Liver (tissue), 9 donors: Measurements from ENCODE around the gene ADA. TPM values are rescaled to one million over a fixed set of nuclear protein-coding genes. Genes with fewer than 3 reads are reported as not detected.

ENCODE experiments used
- DNase-seq: peaks from one replicate; pipeline ENCODE4 v3.0.0-alpha.2; 2017; ENCODE audit warnings: low spot score
- H3K27ac ChIP-seq, 2 donors: one replicate each; pipeline ENCODE4 v1.7.0; 2013; ENCODE audit warnings: inconsistent platforms in 2 of 2, low read length in 2 of 2, control low read depth in 1 of 2, low read depth in 1 of 2, mild to moderate bottlenecking in 1 of 2
- H3K27me3 ChIP-seq, 4 donors: one replicate each; pipeline versions ENCODE4 v1.6.1 to v1.7.0; 2013; ENCODE audit warnings: low read length in 3 of 4, inconsistent platforms in 1 of 4, mild to moderate bottlenecking in 1 of 4, moderate library complexity in 1 of 4; ENCODE audit not compliant: control insufficient read depth in 4 of 4, insufficient read depth in 4 of 4
- H3K36me3 ChIP-seq, 4 donors: one replicate each; pipeline versions ENCODE4 v1.6.1 to v1.7.0; 2013; ENCODE audit warnings: low read length in 3 of 4, mild to moderate bottlenecking in 3 of 4, low read depth in 1 of 4, moderate library complexity in 1 of 4; ENCODE audit not compliant: control insufficient read depth in 4 of 4, insufficient read depth in 3 of 4
- H3K4me1 ChIP-seq, 4 donors: one replicate each; pipeline versions ENCODE4 v1.6.1 to v1.7.0; 2013; ENCODE audit warnings: low read length in 3 of 4, mild to moderate bottlenecking in 3 of 4, moderate library complexity in 1 of 4; ENCODE audit not compliant: control insufficient read depth in 4 of 4, insufficient read depth in 4 of 4
- H3K4me3 ChIP-seq, 3 donors: one replicate each; pipeline versions ENCODE4 v1.6.1 to v1.7.0; 2013; ENCODE audit warnings: low read length in 3 of 3, control low read depth in 1 of 3, low read depth in 1 of 3, mild to moderate bottlenecking in 1 of 3
- H3K9ac ChIP-seq, 2 donors: one replicate each; pipeline ENCODE4 v1.7.0; 2013; ENCODE audit warnings: low read length in 2 of 2, mild to moderate bottlenecking in 2 of 2, moderate library complexity in 2 of 2, control low read depth in 1 of 2, low read depth in 1 of 2
- H3K9me3 ChIP-seq, 4 donors: one replicate each; pipeline versions ENCODE4 v1.6.1 to v1.7.0; 2013; ENCODE audit warnings: low read length in 3 of 4; ENCODE audit not compliant: control insufficient read depth in 4 of 4
- CTCF ChIP-seq: fragments of 150-350 bp; IDR thresholded peaks from 2 replicates; pipeline ENCODE4 v1.5.1; 2017; ENCODE audit warnings: improper control_type of control experiment, low read depth, low read length; ENCODE audit not compliant: missing input control
- EGR1 ChIP-seq, 2 donors: IDR thresholded peaks; 2 replicates each; pipeline ENCODE4 v1.6.1; 2016 to 2018; ENCODE audit warnings: antibody characterized with exemption in 2 of 2, low read depth in 2 of 2
- FOXA1 ChIP-seq: IDR thresholded peaks from 2 replicates; pipeline ENCODE4 v1.6.1; 2016; ENCODE audit warnings: antibody characterized with exemption
- FOXA2 ChIP-seq: IDR thresholded peaks from 2 replicates; pipeline ENCODE4 v1.6.1; 2016; ENCODE audit warnings: antibody characterized with exemption
- GABPA ChIP-seq, 2 donors: IDR thresholded peaks in 1 of 2; conservative IDR thresholded peaks in 1 of 2; 2 replicates each; pipeline ENCODE4 v1.6.1; 2016; ENCODE audit warnings: antibody characterized with exemption in 2 of 2, mild to moderate bottlenecking in 1 of 2, moderate library complexity in 1 of 2
- HNF4G ChIP-seq: IDR thresholded peaks from 2 replicates; pipeline ENCODE4 v1.6.1; 2016; ENCODE audit warnings: antibody characterized with exemption
- JUND ChIP-seq, 2 donors: IDR thresholded peaks; 2 replicates each; pipeline ENCODE4 v1.6.1; 2016; ENCODE audit warnings: antibody characterized with exemption in 2 of 2
- MAX ChIP-seq: IDR thresholded peaks from 2 replicates; pipeline ENCODE4 v1.6.1; 2016; ENCODE audit warnings: antibody characterized with exemption
- NR2F2 ChIP-seq: IDR thresholded peaks from 2 replicates; pipeline ENCODE4 v1.6.1; 2016; ENCODE audit warnings: antibody characterized with exemption
- RAD21 ChIP-seq, 2 donors: IDR thresholded peaks; 2 replicates each; pipeline ENCODE4 v1.6.1; 2016; ENCODE audit warnings: antibody characterized with exemption in 2 of 2, mild to moderate bottlenecking in 2 of 2
- RXRA ChIP-seq, 2 donors: IDR thresholded peaks; 2 replicates each; pipeline ENCODE4 v1.6.1; 2017 to 2018; ENCODE audit warnings: antibody characterized with exemption in 2 of 2, mild to moderate bottlenecking in 1 of 2
- SP1 ChIP-seq: IDR thresholded peaks from 2 replicates; pipeline ENCODE4 v1.6.1; 2018; ENCODE audit warnings: antibody characterized with exemption, mild to moderate bottlenecking
- TAF1 ChIP-seq: conservative IDR thresholded peaks from 2 replicates; pipeline ENCODE4 v1.6.1; 2016; ENCODE audit warnings: antibody characterized with exemption, mild to moderate bottlenecking
- YY1 ChIP-seq: IDR thresholded peaks from 2 replicates; pipeline ENCODE4 v1.6.1; 2016; ENCODE audit warnings: antibody characterized with exemption, mild to moderate bottlenecking
- WGBS: extraction: QIAGEN DNeasy Blood & Tissue Kit; methylation state at CpG from one replicate; pipeline ENCODE4 v1.1.7; 2013; 5-methylcytosine and 5-hydroxymethylcytosine counted together
- polyA plus RNA-seq, 2 donors: library from polyadenylated mRNA; stranded (reverse) in 1 of 2; unstranded in 1 of 2; fragments of 200-250 nt in 1 of 2; fragments of >200 nt in 1 of 2; fragmentation: Nextera tagmentation in 1 of 2; extraction: Ambion mirVana in 1 of 2; gene quantifications; one replicate each; pipeline versions ENCODE4 v1.2.1 to v1.2.3, GENCODE V29; 2013 to 2015
- total RNA-seq, 2 donors: library from RNA; depleted of rRNA; stranded (reverse); fragments of >200 nt; gene quantifications; one replicate each; pipeline ENCODE4 v1.2.3, GENCODE V29; 2014
- TF ChIP-seq, protein P1 (sequence below): IDR thresholded peaks from 2 replicates; pipeline ENCODE4 v1.6.1; 2016; ENCODE audit warnings: antibody characterized with exemption, mild to moderate bottlenecking
- TF ChIP-seq, protein P2 (sequence below): IDR thresholded peaks from 2 replicates; pipeline ENCODE4 v1.6.1; 2016; ENCODE audit warnings: antibody characterized with exemption
- TF ChIP-seq, protein P3 (sequence below): IDR thresholded peaks from 2 replicates; pipeline ENCODE4 v1.6.1; 2016; ENCODE audit warnings: antibody characterized with exemption
- donor health status: healthy.
- donor health status: healthy.
- donor health status: healthy.
- donor health status: healthy.
- donor health status: healthy.

Gene ADA
- total and polyA plus RNA-seq, 4 donors: 2.9 to 7.7 (median 3.0) TPM

GRCh38 chr20:44691424-44692423 is 40.2 kb upstream of the ADA start:
- no peak for DNase-seq
- H3K4me3 ChIP-seq: no peak overlapping the region
- TF ChIP-seq NR2F2 (no peak), RXRA (IDR thresholded peaks at IDR 0.05) (no peak), EGR1 (IDR thresholded peaks at IDR 0.05; ENCODE audit: low read depth in 2 of 2) (no peak), GABPA (IDR thresholded peaks at IDR 0.05 in 1 of 2, conservative IDR thresholded peaks at IDR 0.05 in 1 of 2) (no peak), HNF4G (no peak), JUND (IDR thresholded peaks at IDR 0.05) (no peak), SP1 (no peak)
- no peaks in the 10 kb centered on the region for H3K36me3 ChIP-seq
- WGBS: 76% methylated on average over 7 of the region's 7 CpGs
- peak overlapping the region in 1 of 2 donors; percentile 25 for H3K27ac ChIP-seq
- H3K9ac ChIP-seq: no peak overlapping the region
- H3K9me3 ChIP-seq: no peaks in the 10 kb centered on the region
- no peaks in the 10 kb centered on the region for H3K27me3 ChIP-seq
- no peaks in the 10 kb centered on the region for H3K4me1 ChIP-seq

DNA sequence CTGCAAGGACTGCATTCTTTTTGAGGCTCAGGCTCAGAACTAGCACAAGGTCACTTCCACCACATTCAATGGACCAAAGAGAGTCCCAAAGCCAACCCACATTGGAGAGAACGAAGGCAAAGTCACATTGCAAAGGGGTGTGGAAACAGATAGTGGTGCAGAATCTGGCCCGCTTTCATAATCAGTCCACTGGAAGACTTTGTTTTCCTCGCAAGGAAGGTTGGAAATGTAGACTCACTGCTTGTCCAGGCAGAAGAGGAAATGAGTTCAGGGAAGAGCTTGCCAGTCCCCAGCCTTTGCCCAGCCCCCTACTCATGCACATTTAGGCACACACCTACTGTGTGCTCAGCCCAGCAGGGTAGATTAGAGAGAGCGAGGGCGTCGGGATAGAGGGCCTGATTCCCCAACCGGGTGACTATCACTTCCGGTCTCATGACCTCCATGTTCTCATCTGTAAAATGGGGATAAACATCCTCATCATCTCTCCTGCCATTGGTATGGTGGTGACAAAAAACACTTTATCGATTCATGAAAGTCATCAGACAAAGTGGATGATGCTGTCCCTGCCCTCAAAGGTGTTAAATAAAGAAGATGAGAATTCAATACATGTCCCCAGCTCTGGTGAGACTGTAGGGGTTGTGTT is 39.4 kb upstream of the ADA start:
- H3K36me3 ChIP-seq: no peaks in the 10 kb centered on the region
- H3K4me1 ChIP-seq: no peaks in the 10 kb centered on the region
- no peak overlapping the region for H3K9ac ChIP-seq
- TF ChIP-seq, protein P1, sequence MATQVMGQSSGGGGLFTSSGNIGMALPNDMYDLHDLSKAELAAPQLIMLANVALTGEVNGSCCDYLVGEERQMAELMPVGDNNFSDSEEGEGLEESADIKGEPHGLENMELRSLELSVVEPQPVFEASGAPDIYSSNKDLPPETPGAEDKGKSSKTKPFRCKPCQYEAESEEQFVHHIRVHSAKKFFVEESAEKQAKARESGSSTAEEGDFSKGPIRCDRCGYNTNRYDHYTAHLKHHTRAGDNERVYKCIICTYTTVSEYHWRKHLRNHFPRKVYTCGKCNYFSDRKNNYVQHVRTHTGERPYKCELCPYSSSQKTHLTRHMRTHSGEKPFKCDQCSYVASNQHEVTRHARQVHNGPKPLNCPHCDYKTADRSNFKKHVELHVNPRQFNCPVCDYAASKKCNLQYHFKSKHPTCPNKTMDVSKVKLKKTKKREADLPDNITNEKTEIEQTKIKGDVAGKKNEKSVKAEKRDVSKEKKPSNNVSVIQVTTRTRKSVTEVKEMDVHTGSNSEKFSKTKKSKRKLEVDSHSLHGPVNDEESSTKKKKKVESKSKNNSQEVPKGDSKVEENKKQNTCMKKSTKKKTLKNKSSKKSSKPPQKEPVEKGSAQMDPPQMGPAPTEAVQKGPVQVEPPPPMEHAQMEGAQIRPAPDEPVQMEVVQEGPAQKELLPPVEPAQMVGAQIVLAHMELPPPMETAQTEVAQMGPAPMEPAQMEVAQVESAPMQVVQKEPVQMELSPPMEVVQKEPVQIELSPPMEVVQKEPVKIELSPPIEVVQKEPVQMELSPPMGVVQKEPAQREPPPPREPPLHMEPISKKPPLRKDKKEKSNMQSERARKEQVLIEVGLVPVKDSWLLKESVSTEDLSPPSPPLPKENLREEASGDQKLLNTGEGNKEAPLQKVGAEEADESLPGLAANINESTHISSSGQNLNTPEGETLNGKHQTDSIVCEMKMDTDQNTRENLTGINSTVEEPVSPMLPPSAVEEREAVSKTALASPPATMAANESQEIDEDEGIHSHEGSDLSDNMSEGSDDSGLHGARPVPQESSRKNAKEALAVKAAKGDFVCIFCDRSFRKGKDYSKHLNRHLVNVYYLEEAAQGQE: no peak
- TF ChIP-seq EGR1 (IDR thresholded peaks at IDR 0.05; ENCODE audit: low read depth in 2 of 2) (no peak), MAX (no peak), FOXA2 (no peak), JUND (IDR thresholded peaks at IDR 0.05) (no peak), SP1 (no peak), NR2F2 (no peak), FOXA1 (no peak), RAD21 (IDR thresholded peaks at IDR 0.05) (no peak), HNF4G (no peak), YY1 (no peak), TAF1 (no peak), GABPA (IDR thresholded peaks at IDR 0.05 in 1 of 2, conservative IDR thresholded peaks at IDR 0.05 in 1 of 2) (no peak), CTCF (no peak), RXRA (IDR thresholded peaks at IDR 0.05) (no peak)
- TF ChIP-seq, protein P2, sequence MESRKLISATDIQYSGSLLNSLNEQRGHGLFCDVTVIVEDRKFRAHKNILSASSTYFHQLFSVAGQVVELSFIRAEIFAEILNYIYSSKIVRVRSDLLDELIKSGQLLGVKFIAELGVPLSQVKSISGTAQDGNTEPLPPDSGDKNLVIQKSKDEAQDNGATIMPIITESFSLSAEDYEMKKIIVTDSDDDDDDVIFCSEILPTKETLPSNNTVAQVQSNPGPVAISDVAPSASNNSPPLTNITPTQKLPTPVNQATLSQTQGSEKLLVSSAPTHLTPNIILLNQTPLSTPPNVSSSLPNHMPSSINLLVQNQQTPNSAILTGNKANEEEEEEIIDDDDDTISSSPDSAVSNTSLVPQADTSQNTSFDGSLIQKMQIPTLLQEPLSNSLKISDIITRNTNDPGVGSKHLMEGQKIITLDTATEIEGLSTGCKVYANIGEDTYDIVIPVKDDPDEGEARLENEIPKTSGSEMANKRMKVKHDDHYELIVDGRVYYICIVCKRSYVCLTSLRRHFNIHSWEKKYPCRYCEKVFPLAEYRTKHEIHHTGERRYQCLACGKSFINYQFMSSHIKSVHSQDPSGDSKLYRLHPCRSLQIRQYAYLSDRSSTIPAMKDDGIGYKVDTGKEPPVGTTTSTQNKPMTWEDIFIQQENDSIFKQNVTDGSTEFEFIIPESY: no peak
- TF ChIP-seq, protein P3, sequence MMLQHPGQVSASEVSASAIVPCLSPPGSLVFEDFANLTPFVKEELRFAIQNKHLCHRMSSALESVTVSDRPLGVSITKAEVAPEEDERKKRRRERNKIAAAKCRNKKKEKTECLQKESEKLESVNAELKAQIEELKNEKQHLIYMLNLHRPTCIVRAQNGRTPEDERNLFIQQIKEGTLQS: no peak
- H3K9me3 ChIP-seq: no peaks in the 10 kb centered on the region
- no peak for DNase-seq
- 67% methylated on average over 9 of the region's 9 CpGs for WGBS
- H3K4me3 ChIP-seq: no peak overlapping the region
- peak overlapping the region in 1 of 2 donors; percentile 25 for H3K27ac ChIP-seq
- H3K27me3 ChIP-seq: no peaks in the 10 kb centered on the region
